SK-N-SH (cell line): ENCODE measurements around the gene AMIGO1. TPM values are rescaled to one million over a fixed set of nuclear protein-coding genes. Genes with fewer than 3 reads are reported as not detected.

Source experiments
- CTCF ChIA-PET: fragments of 300-600, 350-600 bp; formaldehyde crosslinking; extraction: SDS; loops from one replicate; lab custom pipeline; 2021; lab: Yijun Ruan, JAX
- POLR2A ChIA-PET: fragments of 350-600 bp; sonication (Branson Sonifier 250); formaldehyde crosslinking; extraction: SDS; loops from one replicate; lab custom pipeline; 2020; ENCODE audit warnings: antibody characterized with exemption, inconsistent platforms; lab: Yijun Ruan, JAX
- DNase-seq: peaks from one replicate; pipeline ENCODE4 v3.0.0; 2012
- H2AFZ ChIP-seq: fragments of 200-600 bp; sonication (generic); 2 replicates; pipeline ENCODE4 v1.8.1; 2016; ENCODE audit warnings: antibody characterized with exemption, mild to moderate bottlenecking, low read depth
- H3F3A ChIP-seq: fragments of 200-600 bp; sonication (generic); replicated peaks from 2 replicates; pipeline ENCODE3; 2016; ENCODE audit warnings: antibody characterized with exemption, mild to moderate bottlenecking; ENCODE audit not compliant: insufficient read depth
- H3K27ac ChIP-seq, 2 experiments: fragments of 200-500 bp in 1 of 2; fragments of 200-600 bp in 1 of 2; sonication (Bioruptor generic) in 1 of 2; sonication (generic), shearing (Covaris generic) in 1 of 2; 2 replicates each; pipeline versions ENCODE4 v1.5.1 to v1.6.1; 2014 to 2016; ENCODE audit warnings: low read depth in 2 of 2, inconsistent platforms in 1 of 2, low read length in 1 of 2, mild to moderate bottlenecking in 1 of 2, mixed read lengths in 1 of 2
- H3K27me3 ChIP-seq: fragments of 200-600 bp; sonication (generic), shearing (Covaris generic); 2 replicates; pipeline ENCODE4 v1.6.1; 2016; ENCODE audit warnings: mixed run types; ENCODE audit not compliant: insufficient read depth
- H3K36me3 ChIP-seq, 2 experiments: fragments of 200-500 bp in 1 of 2; fragments of 200-600 bp in 1 of 2; sonication (Bioruptor generic) in 1 of 2; sonication (generic) in 1 of 2; replicated peaks in 1 of 2; 2 replicates each; pipeline versions ENCODE3 to v1.5.1; 2014 to 2016; ENCODE audit warnings: low read length in 1 of 2, mild to moderate bottlenecking in 1 of 2; ENCODE audit not compliant: insufficient read depth in 2 of 2, control insufficient read depth in 1 of 2
- H3K4me1 ChIP-seq, 2 experiments: fragments of 200-500 bp in 1 of 2; fragments of 200-600 bp in 1 of 2; sonication (Bioruptor generic) in 1 of 2; sonication (generic), shearing (Covaris generic) in 1 of 2; 2 replicates each; pipeline versions ENCODE4 v1.5.1 to v1.6.1; 2014 to 2016; ENCODE audit warnings: low read depth in 1 of 2, low read length in 1 of 2, mixed run types in 1 of 2; ENCODE audit not compliant: insufficient read depth in 2 of 2, control insufficient read depth in 1 of 2
- H3K4me2 ChIP-seq: fragments of 200-600 bp; sonication (generic), shearing (Covaris generic); 2 replicates; pipeline ENCODE4 v1.6.1; 2017; ENCODE audit warnings: mixed run types
- H3K4me3 ChIP-seq, 2 experiments: fragments of 200-500 bp in 1 of 2; fragments of 200-600 bp in 1 of 2; sonication (Bioruptor generic) in 1 of 2; sonication (generic), shearing (Covaris generic) in 1 of 2; 2 replicates each; pipeline versions ENCODE4 v1.5.1 to v1.8.1; 2014 to 2016; ENCODE audit warnings: low read depth in 2 of 2, inconsistent platforms in 1 of 2, low read length in 1 of 2, mild to moderate bottlenecking in 1 of 2, mixed read lengths in 1 of 2, moderate library complexity in 1 of 2
- H3K79me2 ChIP-seq: fragments of 200-600 bp; sonication (generic); 2 replicates; pipeline ENCODE4 v1.8.1; 2017; ENCODE audit warnings: mild to moderate bottlenecking; ENCODE audit not compliant: insufficient read depth
- H3K9ac ChIP-seq: fragments of 200-600 bp; sonication (generic); 2 replicates; pipeline ENCODE4 v1.6.1; 2017; ENCODE audit warnings: mixed run types
- H3K9me2 ChIP-seq: fragments of 200-600 bp; sonication (generic); 2 replicates; pipeline ENCODE4 v1.6.1; 2017; ENCODE audit warnings: mixed run types
- H3K9me3 ChIP-seq: fragments of 200-600 bp; sonication (generic); 2 replicates; pipeline ENCODE4 v1.6.1; 2017; ENCODE audit warnings: mixed run types, mild to moderate bottlenecking, moderate library complexity
- H4K20me1 ChIP-seq: fragments of 200-600 bp; sonication (generic); 2 replicates; pipeline ENCODE4 v1.6.1; 2017; ENCODE audit warnings: mild to moderate bottlenecking, mixed run types; ENCODE audit not compliant: insufficient read depth
- CHD2 ChIP-seq: fragments of 150-350 bp; IDR thresholded peaks from 2 replicates; pipeline ENCODE4 v1.6.1; 2018; ENCODE audit warnings: low read length; ENCODE audit not compliant: partially characterized antibody
- ELF1 ChIP-seq: IDR thresholded peaks from 2 replicates; pipeline ENCODE4 v1.4.0; 2012
- EZH2phosphoT487 ChIP-seq: fragments of 200-600 bp; sonication (generic); IDR thresholded peaks from 2 replicates; pipeline ENCODE4 v1.6.1; 2017; ENCODE audit warnings: low read depth, mixed run types, mild to moderate bottlenecking, antibody characterized with exemption, moderate library complexity, borderline replicate concordance
- FOXJ3 ChIP-seq: sonication (generic); formaldehyde crosslinking; IDR thresholded peaks from 2 replicates; pipeline ENCODE4 v1.5.1; 2020; ENCODE audit warnings: mild to moderate bottlenecking, missing genetic modification reagents
- GATA2 ChIP-seq: sonication (generic); formaldehyde crosslinking; IDR thresholded peaks from 2 replicates; pipeline ENCODE4 v1.5.0; 2020; ENCODE audit warnings: mild to moderate bottlenecking, missing genetic modification reagents
- RCOR1 ChIP-seq: fragments of 150-350 bp; IDR thresholded peaks from 2 replicates; pipeline ENCODE4 v1.6.1; 2017; ENCODE audit warnings: antibody characterized with exemption, low read length
- RFX5 ChIP-seq: IDR thresholded peaks from 2 replicates; pipeline ENCODE4 v1.6.1; 2012; ENCODE audit warnings: mild to moderate bottlenecking, improper control_type of control experiment, low read length
- SIN3A ChIP-seq: IDR thresholded peaks from 2 replicates; pipeline ENCODE4 v1.6.1; 2012; ENCODE audit warnings: low read depth, mild to moderate bottlenecking, low read length, moderate library complexity, borderline replicate concordance
- TEAD4 ChIP-seq: IDR thresholded peaks from 2 replicates; pipeline ENCODE4 v1.4.0; 2012; ENCODE audit warnings: mild to moderate bottlenecking, borderline replicate concordance; ENCODE audit not compliant: insufficient read depth
- WGBS: methylation state at CpG from one replicate; pipeline ENCODE4 v1.1.6; 2017; ENCODE audit warnings: low lambda C conversion rate; 5-methylcytosine and 5-hydroxymethylcytosine counted together
- polyA plus RNA-seq, 3 experiments: library from polyadenylated mRNA; depleted of rRNA; stranded (reverse); fragments of >200 nt; gene quantifications; 2 replicates each; pipeline ENCODE4 v1.2.3, GENCODE V29; 2012
- TF ChIP-seq, protein P1 (sequence below): IDR thresholded peaks from 2 replicates; pipeline ENCODE4 v1.4.0; 2012; ENCODE audit warnings: low read depth
- TF ChIP-seq, protein P2 (sequence below): IDR thresholded peaks from 2 replicates; pipeline ENCODE4 v1.6.1; 2012; ENCODE audit warnings: mild to moderate bottlenecking, low read depth, low read length, moderate library complexity
- TF ChIP-seq, protein P3 (sequence below): fragments of 150-350 bp; IDR thresholded peaks from 2 replicates; pipeline ENCODE4 v1.6.1; 2017; ENCODE audit warnings: antibody characterized with exemption, low read length, low read depth, borderline replicate concordance

The AMIGO1 gene
- polyA plus RNA-seq, 1 of the 3 experiments (the other 2 are of a cell fraction): 0.95 TPM

DNA sequence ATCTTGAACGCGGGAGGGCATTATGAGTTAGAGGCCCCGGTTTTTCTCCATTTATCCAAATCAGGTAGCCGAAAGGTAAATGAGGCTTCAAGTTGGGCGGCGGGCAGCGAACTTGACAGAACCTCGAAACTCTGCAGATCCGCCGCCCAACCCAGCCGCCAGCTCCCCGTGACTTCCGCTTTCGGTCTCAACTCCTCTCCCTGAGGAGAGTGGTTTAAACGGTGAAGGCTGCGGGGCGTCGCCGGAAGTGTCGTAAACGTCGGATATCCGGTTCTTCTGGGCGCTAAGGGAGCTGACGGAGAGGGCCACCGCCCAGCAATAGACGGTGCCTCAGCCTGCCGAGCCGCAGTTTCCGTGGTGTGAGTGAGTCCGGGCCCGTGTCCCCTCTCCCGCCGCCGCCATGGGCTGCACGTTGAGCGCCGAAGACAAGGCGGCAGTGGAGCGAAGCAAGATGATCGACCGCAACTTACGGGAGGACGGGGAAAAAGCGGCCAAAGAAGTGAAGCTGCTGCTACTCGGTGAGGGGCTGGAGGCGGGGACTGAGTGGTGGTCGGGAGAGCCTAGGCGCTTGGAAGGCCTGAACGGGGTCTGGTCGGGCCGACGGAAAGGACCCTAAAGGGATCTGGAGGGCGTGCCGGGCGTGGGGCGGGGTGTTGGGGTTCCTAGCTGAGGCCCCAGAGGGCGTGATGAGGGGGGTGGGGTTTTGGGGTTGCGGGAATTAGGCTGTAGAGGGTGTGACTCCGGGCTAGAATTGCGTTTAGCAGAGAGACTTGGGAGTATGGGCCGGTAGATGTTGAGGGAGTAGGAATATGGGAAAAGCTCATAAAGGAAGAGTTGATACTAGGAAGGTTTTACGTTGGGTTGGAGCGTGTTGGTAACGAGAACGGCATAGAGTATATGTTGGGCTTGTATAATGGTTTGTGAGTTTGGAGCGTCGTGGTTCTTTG, 39.1 kb upstream of the AMIGO1 start, which contains the start of gene GNAI3 (continued):
- no peak for TF ChIP-seq TEAD4
- TF ChIP-seq EZH2phosphoT487: no peak
- peak; percentile 58; the same call in 1 of the 2 replicates for TF ChIP-seq RFX5
- no peak; the same call in 1 of the 2 replicates for TF ChIP-seq FOXJ3 (CRISPR knock-in tag)
- 0 out of 2 replicates have a peak, but pooled peaks have one; percentile 6 for TF ChIP-seq GATA2 (CRISPR knock-in tag)
- TF ChIP-seq, protein P1, sequence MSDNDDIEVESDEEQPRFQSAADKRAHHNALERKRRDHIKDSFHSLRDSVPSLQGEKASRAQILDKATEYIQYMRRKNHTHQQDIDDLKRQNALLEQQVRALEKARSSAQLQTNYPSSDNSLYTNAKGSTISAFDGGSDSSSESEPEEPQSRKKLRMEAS: peak; percentile 72
- 0 out of 2 replicates have a peak, but pooled peaks have one; percentile 64 for TF ChIP-seq SIN3A
- TF ChIP-seq, protein P2, sequence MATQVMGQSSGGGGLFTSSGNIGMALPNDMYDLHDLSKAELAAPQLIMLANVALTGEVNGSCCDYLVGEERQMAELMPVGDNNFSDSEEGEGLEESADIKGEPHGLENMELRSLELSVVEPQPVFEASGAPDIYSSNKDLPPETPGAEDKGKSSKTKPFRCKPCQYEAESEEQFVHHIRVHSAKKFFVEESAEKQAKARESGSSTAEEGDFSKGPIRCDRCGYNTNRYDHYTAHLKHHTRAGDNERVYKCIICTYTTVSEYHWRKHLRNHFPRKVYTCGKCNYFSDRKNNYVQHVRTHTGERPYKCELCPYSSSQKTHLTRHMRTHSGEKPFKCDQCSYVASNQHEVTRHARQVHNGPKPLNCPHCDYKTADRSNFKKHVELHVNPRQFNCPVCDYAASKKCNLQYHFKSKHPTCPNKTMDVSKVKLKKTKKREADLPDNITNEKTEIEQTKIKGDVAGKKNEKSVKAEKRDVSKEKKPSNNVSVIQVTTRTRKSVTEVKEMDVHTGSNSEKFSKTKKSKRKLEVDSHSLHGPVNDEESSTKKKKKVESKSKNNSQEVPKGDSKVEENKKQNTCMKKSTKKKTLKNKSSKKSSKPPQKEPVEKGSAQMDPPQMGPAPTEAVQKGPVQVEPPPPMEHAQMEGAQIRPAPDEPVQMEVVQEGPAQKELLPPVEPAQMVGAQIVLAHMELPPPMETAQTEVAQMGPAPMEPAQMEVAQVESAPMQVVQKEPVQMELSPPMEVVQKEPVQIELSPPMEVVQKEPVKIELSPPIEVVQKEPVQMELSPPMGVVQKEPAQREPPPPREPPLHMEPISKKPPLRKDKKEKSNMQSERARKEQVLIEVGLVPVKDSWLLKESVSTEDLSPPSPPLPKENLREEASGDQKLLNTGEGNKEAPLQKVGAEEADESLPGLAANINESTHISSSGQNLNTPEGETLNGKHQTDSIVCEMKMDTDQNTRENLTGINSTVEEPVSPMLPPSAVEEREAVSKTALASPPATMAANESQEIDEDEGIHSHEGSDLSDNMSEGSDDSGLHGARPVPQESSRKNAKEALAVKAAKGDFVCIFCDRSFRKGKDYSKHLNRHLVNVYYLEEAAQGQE: peak; percentile 52; the same call in 1 of the 2 replicates

DNA sequence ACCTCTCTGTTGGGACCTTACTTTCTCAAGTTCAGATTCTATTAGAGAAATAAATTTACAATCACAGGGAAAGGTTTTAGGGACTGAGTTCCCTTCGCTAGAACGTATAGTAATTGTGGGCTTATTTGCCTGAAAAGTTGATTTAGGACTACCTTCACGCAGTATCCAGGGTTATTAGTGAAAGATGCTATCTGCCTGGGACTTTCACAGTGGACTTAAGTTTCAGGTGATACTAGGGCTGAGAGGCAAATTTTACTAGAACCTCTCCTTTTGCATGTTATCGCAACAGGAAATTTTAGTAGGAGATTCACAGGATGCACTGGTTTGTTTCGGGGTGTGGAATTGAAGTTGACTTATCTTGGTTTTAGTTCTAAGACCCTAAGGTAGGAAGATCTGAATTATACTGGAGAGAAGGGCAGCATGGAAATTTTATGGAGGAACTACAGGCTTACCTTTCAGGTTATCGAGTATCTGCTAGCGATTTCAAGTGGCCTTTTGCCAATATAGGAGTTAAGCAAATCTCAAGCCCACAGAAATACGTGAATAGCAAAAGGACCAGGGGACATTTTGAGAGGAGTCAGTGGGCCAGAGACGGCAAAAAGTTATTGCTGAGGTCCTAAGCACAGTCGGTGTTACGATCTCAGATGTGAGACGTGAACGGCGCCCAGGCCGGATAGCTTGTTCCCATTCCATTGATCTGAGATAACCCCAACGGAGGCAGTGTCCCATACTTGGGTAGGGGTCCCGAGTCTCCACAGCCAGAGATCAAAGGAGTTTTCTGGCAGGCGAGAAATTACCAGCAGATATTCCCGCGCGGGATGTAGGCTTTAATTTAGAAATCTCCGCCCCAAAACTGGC, 38.2 kb upstream of the AMIGO1 start:
- Histone ChIP-seq H3K27ac (peak overlapping the region; percentile 88 to 93), H3K4me3 (peak overlapping the region; percentile 80 to 88), H3K27me3 (no peaks in the 10 kb centered on the region), H3F3A (peaks cover 4% of the 10 kb centered on the region), H3K4me2 (peak overlapping the region; percentile 80), H4K20me1 (peaks cover 37% of the 10 kb centered on the region), H3K79me2 (peaks cover 57% of the 10 kb centered on the region), H2AFZ (peak overlapping the region; percentile 89; the same call in 1 of the 2 replicates), H3K36me3 (peaks cover 0 to 3% of the 10 kb centered on the region in 2 experiments), H3K9me2 (no peaks in the 10 kb centered on the region), H3K4me1 (peaks cover 1 to 20% of the 10 kb centered on the region in 2 experiments; a peak in 3 of 4 replicates), H3K9ac (peak overlapping the region; percentile 93), H3K9me3 (no peaks in the 10 kb centered on the region)
- ChIA-PET CTCF (interaction anchor here (0.7 to 26.3 kb wide), 25 partner anchors 12 to 913 kb away, joined by 3 to 1710 read pairs (median 9); partner anchors contain the start of genes AMIGO1, AMPD2, ATXN7L2 and CYB561D1), POLR2A (interaction anchor here (1.0 to 2.7 kb wide), 17 partner anchors 11 to 487 kb away, joined by 3 to 44 read pairs (median 9); partner anchors contain the start of genes AMPD2, GNAT2, GSTM4 and STRIP1)
- DNase-seq: no peak
- TF ChIP-seq, protein P3, sequence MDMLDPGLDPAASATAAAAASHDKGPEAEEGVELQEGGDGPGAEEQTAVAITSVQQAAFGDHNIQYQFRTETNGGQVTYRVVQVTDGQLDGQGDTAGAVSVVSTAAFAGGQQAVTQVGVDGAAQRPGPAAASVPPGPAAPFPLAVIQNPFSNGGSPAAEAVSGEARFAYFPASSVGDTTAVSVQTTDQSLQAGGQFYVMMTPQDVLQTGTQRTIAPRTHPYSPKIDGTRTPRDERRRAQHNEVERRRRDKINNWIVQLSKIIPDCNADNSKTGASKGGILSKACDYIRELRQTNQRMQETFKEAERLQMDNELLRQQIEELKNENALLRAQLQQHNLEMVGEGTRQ: no peak
- TF ChIP-seq ELF1: no peak
- no peak for TF ChIP-seq CHD2
- TF ChIP-seq RFX5: no peak
- TF ChIP-seq RCOR1: no peak
- TF ChIP-seq SIN3A: no peak
- 14% methylated on average over 14 of the region's 22 CpGs for WGBS
